ENCODE results near the gene LRIT1.

Gene LRIT1

DNA sequence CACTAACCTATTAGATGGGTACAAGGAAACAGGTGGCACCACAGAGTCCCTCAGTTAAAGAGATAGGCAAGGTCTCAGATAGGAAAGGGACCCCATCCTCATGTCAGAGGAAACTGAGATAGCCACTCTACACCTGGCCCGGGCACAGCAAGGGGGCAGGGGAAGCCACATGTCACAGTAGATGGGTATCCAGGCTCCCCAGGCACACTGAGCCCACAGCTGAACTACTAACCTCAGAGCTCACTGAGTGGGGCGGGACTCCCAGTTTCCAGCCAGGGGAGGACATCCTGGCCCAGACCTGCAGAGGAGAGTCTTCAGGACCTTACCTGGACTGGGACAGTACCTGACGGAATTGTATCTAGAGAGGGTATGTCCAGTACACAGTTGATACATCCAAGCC, 50.7 kb downstream of the LRIT1 start:
- Histone ChIP-seq H3K4me3 (ENCODE audit: extremely low read depth, insufficient read depth, low read length, poor library complexity, severe bottlenecking) (no peak overlapping the region), H3K27ac (ENCODE audit: low read depth, low read length, severe bottlenecking) (no peak overlapping the region), H3K36me3 (ENCODE audit: control insufficient read depth, insufficient read depth, low read length) (no peaks in the 10 kb centered on the region), H3K4me1 (ENCODE audit: control insufficient read depth, insufficient read depth, low read length, poor library complexity, severe bottlenecking) (peaks cover 8% of the 10 kb centered on the region), H3K9me3 (ENCODE audit: control insufficient read depth, low read length) (no peaks in the 10 kb centered on the region)
- WGBS, 2 experiments (ENCODE audit: insufficient coverage in 2 of 2), result 82 to 100% methylated on average over 3 of the region's 3 CpGs

- no peak overlapping the region for H3K4me3 ChIP-seq (ENCODE audit: extremely low read depth, insufficient read depth, low read length, poor library complexity, severe bottlenecking)
- 76 to 83% methylated on average over 3 of the region's 3 CpGs for WGBS, 2 experiments (ENCODE audit: insufficient coverage in 2 of 2)
- no peak overlapping the region for H3K27ac ChIP-seq (ENCODE audit: low read depth, low read length, severe bottlenecking)
- H3K36me3 ChIP-seq (ENCODE audit: control insufficient read depth, insufficient read depth, low read length), result no peaks in the 10 kb centered on the region
- no peaks in the 10 kb centered on the region for H3K9me3 ChIP-seq (ENCODE audit: control insufficient read depth, low read length)
- H3K4me1 ChIP-seq (ENCODE audit: control insufficient read depth, insufficient read depth, low read length, poor library complexity, severe bottlenecking), result peaks cover under 1% of the 10 kb centered on the region
These were observed 52.5 kb downstream of the LRIT1 start for GRCh38 chr10:84188815-84189214.

DNA sequence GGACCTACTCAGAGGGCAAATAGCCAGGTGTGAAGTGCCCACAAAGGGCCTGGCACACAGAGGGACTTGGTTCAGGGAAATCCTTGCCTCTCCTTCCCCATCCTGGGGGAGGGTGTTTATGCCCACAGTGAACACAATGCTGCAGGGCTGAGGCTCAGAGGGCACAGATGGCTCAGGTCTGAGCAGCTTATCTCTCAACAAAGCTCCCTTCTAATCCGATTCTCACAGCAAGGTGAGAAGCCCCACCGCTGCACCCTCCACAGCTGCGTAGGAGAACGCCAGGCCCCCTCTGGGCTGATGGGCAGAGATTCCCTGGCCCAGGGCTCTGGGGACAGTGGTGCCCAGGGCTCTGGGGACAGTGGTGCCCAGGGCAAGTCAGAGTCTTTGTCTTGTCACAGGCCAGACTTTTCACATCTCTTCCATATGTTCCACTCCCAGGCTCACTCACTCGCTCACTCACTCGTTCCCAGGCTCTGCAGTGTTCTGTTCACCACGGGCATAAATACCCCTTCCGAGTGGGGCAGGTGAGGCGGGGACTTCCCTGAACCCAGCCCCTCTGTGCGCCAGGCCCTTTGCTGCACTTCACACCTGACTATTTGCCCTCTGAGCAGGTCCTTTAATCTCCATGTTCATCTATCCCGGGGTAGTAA, 55.7 kb downstream of the LRIT1 start:
- no peaks in the 10 kb centered on the region for H3K9me3 ChIP-seq (ENCODE audit: control insufficient read depth, low read length)
- no peak overlapping the region for H3K27ac ChIP-seq (ENCODE audit: low read depth, low read length, severe bottlenecking)
- H3K4me1 ChIP-seq (ENCODE audit: control insufficient read depth, insufficient read depth, low read length, poor library complexity, severe bottlenecking), result no peaks in the 10 kb centered on the region
- WGBS, 2 experiments (ENCODE audit: insufficient coverage in 2 of 2), result 78 to 83% methylated on average over 7 to 11 of the region's 11 CpGs
- no peaks in the 10 kb centered on the region for H3K36me3 ChIP-seq (ENCODE audit: control insufficient read depth, insufficient read depth, low read length)
- no peak overlapping the region for H3K4me3 ChIP-seq (ENCODE audit: extremely low read depth, insufficient read depth, low read length, poor library complexity, severe bottlenecking)

DNA sequence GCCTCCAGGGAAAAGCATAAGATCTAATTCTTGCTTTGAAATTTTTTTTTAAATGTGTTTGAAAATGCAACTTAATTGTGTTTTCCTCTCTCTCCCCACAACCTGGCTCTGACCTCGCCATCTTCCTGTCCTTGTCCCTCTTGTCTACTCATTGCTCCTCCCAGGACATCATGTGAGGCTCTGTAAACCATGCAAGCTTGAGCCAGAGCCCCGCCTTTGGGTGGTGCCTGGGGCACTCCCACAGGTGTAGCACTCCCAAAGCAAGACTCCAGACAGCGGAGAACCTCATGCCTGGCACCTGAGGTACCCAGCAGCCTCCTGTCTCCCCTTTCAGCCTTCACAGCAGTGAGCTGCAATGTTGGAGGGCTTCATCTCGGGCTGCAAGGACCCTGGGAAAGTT, 56.8 kb downstream of the LRIT1 start:
- H3K9me3 ChIP-seq (ENCODE audit: control insufficient read depth, low read length), result no peaks in the 10 kb centered on the region
- WGBS, 2 experiments (ENCODE audit: insufficient coverage in 2 of 2), result 82 to 87% methylated on average over 3 to 4 of the region's 4 CpGs
- no peaks in the 10 kb centered on the region for H3K36me3 ChIP-seq (ENCODE audit: control insufficient read depth, insufficient read depth, low read length)
- H3K4me3 ChIP-seq (ENCODE audit: extremely low read depth, insufficient read depth, low read length, poor library complexity, severe bottlenecking), result no peak overlapping the region
- H3K4me1 ChIP-seq (ENCODE audit: control insufficient read depth, insufficient read depth, low read length, poor library complexity, severe bottlenecking), result no peaks in the 10 kb centered on the region
- no peak overlapping the region for H3K27ac ChIP-seq (ENCODE audit: low read depth, low read length, severe bottlenecking)

- no peaks in the 10 kb centered on the region for H3K4me1 ChIP-seq (ENCODE audit: control insufficient read depth, insufficient read depth, low read length, poor library complexity, severe bottlenecking)
- 95 to 96% methylated on average over 3 to 4 of the region's 5 CpGs for WGBS, 2 experiments (ENCODE audit: insufficient coverage in 2 of 2)
- H3K4me3 ChIP-seq (ENCODE audit: extremely low read depth, insufficient read depth, low read length, poor library complexity, severe bottlenecking), result no peak overlapping the region
- H3K36me3 ChIP-seq (ENCODE audit: control insufficient read depth, insufficient read depth, low read length), result no peaks in the 10 kb centered on the region
- no peak overlapping the region for H3K27ac ChIP-seq (ENCODE audit: low read depth, low read length, severe bottlenecking)
- no peaks in the 10 kb centered on the region for H3K9me3 ChIP-seq (ENCODE audit: control insufficient read depth, low read length)
These were observed 59.7 kb downstream of the LRIT1 start for GRCh38 chr10:84181631-84182030.

All from mesodermal cell (in vitro differentiated cells).